IPS DF 6.9 (cell line): ENCODE data around the gene ZNHIT2.

Experiments
- DNase-seq: peaks from one replicate; pipeline ENCODE4 v3.0.0-alpha.2; 2013; ENCODE audit warnings: low read depth, low spot score
- H3K27ac ChIP-seq: one replicate; pipeline ENCODE4 v1.5.1; 2013; ENCODE audit warnings: low read length, control low read depth
- H3K27me3 ChIP-seq: 2 replicates; pipeline ENCODE4 v1.6.1; 2013; ENCODE audit warnings: mild to moderate bottlenecking, low read length; ENCODE audit not compliant: control insufficient read depth, insufficient read depth
- H3K36me3 ChIP-seq: 2 replicates; pipeline ENCODE4 v1.6.1; 2013; ENCODE audit warnings: low read length; ENCODE audit not compliant: control insufficient read depth, insufficient read depth
- H3K4me1 ChIP-seq: 2 replicates; pipeline ENCODE4 v1.6.1; 2013; ENCODE audit warnings: low read length; ENCODE audit not compliant: control insufficient read depth, insufficient read depth
- H3K4me3 ChIP-seq: 2 replicates; pipeline ENCODE4 v1.5.1; 2013; ENCODE audit warnings: mild to moderate bottlenecking, low read length
- H3K9me3 ChIP-seq: 2 replicates; pipeline ENCODE4 v1.6.1; 2013; ENCODE audit warnings: low read length, inconsistent platforms; ENCODE audit not compliant: control insufficient read depth, insufficient read depth
- WGBS: extraction: QIAGEN DNeasy Blood & Tissue Kit; methylation state at CpG from one replicate; pipeline ENCODE4 v1.1.7; 2013; ENCODE audit warnings: mixed read lengths, missing lambda C conversion rate; ENCODE audit not compliant: insufficient read length, insufficient coverage; 5-methylcytosine and 5-hydroxymethylcytosine counted together

ZNHIT2 gene

DNA sequence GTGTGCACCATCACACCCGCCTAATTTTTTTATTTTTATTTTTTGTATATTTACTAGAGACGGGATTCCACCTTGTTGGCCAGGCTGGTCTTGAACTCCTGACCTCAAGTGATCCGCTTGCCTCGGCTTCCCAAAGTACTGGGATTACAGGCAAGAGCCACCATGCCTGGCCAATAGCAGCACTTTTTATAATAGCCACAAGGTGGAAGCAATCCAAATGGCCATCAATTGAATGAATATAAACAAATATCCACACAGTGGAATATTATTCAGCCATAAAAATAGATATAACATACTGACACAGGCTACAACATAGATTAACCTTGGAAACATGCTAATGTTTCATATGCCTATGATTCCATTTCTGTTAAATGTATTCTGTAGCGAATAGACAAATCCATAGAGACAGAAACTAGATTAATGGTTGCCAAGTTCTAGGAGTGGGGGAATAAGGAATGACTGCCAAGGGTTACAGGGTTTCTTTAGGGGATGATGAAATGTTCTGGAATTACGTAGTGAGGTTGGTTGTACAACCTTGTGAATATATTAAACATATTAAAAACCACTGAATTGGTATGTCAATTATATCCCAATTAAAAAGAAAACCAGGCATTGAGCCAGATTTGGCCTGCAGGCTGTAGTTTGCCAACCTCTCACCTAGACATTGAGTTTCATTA lies 16.7 kb downstream of the ZNHIT2 start:
- Histone ChIP-seq H3K36me3 (no peaks in the 10 kb centered on the region; the same call in 1 of the 2 replicates), H3K27ac (no peak overlapping the region), H3K4me1 (no peaks in the 10 kb centered on the region; the same call in 1 of the 2 replicates), H3K9me3 (no peaks in the 10 kb centered on the region), H3K27me3 (no peaks in the 10 kb centered on the region), H3K4me3 (no peak overlapping the region)
- WGBS: no CpG with 5 or more reads among the region's 6 CpGs
- DNase-seq: no peak

DNA sequence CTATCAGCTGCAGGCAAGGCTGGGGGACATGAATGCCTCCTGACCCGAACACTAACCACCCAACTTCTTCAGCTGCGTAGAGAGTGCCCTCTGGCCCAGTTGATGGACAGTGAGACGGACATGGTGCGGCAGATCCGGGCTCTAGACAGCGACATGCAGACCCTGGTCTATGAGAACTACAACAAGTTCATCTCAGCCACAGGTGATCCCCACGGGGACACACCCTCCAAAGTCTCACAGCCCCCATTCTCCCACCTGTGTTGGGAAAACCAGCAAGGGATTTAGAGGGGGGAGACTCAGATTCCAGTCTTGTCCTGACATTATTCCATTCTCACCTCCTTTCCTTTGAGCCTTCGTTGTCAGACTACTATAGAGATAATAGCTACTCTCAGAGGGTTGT lies 20.6 kb downstream of the ZNHIT2 start:
- Histone ChIP-seq H3K9me3 (no peaks in the 10 kb centered on the region), H3K4me1 (no peaks in the 10 kb centered on the region; the same call in 1 of the 2 replicates), H3K4me3 (no peak overlapping the region; the same call in 1 of the 2 replicates), H3K36me3 (no peaks in the 10 kb centered on the region; the same call in 1 of the 2 replicates), H3K27me3 (no peaks in the 10 kb centered on the region), H3K27ac (no peak overlapping the region)
- no peak for DNase-seq
- WGBS: no CpG with 5 or more reads among the region's 8 CpGs

GRCh38 chr11:65095974-65096806 lies 21.3 kb downstream of the ZNHIT2 start, which contains the start of gene VPS51:
Gene VPS51 (plus strand): TSS chr11:65096214. CDS start chr11:65096251, 37 bp downstream.
- Histone ChIP-seq H3K4me1 (no peaks in the 10 kb centered on the region; the same call in 1 of the 2 replicates), H3K36me3 (no peaks in the 10 kb centered on the region; the same call in 1 of the 2 replicates), H3K4me3 (peak within 1 kb of the TSS; percentile 75; the same call in 1 of the 2 replicates), H3K9me3 (no peaks in the 10 kb centered on the region), H3K27ac (no peak within 1 kb of the TSS), H3K27me3 (no peaks in the 10 kb centered on the region)
- no peak for DNase-seq
- no CpG with 5 or more reads among the region's 52 CpGs for WGBS

DNA sequence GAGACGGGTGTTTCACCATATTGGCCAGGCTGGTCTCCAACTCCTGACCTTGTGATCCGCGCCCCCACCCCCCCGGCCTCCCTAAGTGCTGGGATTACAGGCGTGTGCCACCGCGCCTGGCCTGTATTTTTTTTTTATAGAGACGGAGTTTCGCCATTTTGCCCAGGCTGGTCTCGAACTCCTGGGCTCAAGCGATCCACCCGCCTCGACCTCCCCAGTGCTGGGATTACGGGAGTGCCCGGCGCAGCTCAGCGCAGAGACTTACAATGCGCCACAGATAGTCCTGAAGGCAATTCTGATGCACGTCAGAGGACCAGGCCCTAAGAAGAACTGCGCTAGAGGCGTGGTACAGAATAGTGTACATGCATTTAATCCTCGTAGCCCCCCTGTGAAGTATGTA lies 22.1 kb downstream of the ZNHIT2 start:
- WGBS: no CpG with 5 or more reads among the region's 22 CpGs
- Histone ChIP-seq H3K27ac (no peak overlapping the region), H3K4me3 (no peak overlapping the region)

GRCh38 chr11:65090628-65091027 lies 26.9 kb downstream of the ZNHIT2 start:
- Histone ChIP-seq H3K9me3 (no peaks in the 10 kb centered on the region), H3K36me3 (peaks cover 9% of the 10 kb centered on the region; the same call in 1 of the 2 replicates), H3K4me1 (no peaks in the 10 kb centered on the region; the same call in 1 of the 2 replicates), H3K27me3 (no peaks in the 10 kb centered on the region), H3K4me3 (no peak overlapping the region), H3K27ac (no peak overlapping the region)
- DNase-seq: no peak
- WGBS: no CpG with 5 or more reads among the region's 4 CpGs

More for the DNA sequence above, 22.1 kb downstream of the ZNHIT2 start:
- H3K36me3 ChIP-seq: no peaks in the 10 kb centered on the region; the same call in 1 of the 2 replicates
- no peaks in the 10 kb centered on the region; the same call in 1 of the 2 replicates for H3K4me1 ChIP-seq
- no peaks in the 10 kb centered on the region for H3K9me3 ChIP-seq
- no peaks in the 10 kb centered on the region for H3K27me3 ChIP-seq
- no peak for DNase-seq

DNA sequence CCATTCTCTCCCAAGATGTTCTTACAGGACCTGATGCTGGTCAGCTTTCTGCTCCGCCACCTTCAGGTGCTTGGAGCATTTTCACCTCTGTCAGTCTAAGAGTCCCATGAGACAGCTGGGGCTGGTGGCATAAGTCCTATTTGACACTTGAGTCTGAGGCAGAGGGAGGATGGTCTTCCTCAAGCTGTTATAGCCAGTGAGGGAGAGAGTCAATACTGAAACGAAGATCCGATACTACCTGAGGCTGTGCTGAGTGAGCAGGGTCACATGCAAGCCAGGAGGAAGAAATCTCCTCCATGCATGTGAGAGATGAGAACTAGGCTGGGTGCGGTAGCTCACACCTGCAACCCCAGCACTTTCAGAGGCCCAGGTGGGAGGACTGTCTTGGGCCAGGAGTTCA lies 27.9 kb downstream of the ZNHIT2 start:
- H3K4me1 ChIP-seq: no peaks in the 10 kb centered on the region
- WGBS: no CpG with 5 or more reads among the region's 4 CpGs
- no peaks in the 10 kb centered on the region for H3K9me3 ChIP-seq
- H3K36me3 ChIP-seq: peaks cover 9% of the 10 kb centered on the region; the same call in 1 of the 2 replicates
- H3K27ac ChIP-seq: no peak overlapping the region
- H3K4me3 ChIP-seq: no peak overlapping the region
- DNase-seq: no peak
- H3K27me3 ChIP-seq: no peaks in the 10 kb centered on the region

DNA sequence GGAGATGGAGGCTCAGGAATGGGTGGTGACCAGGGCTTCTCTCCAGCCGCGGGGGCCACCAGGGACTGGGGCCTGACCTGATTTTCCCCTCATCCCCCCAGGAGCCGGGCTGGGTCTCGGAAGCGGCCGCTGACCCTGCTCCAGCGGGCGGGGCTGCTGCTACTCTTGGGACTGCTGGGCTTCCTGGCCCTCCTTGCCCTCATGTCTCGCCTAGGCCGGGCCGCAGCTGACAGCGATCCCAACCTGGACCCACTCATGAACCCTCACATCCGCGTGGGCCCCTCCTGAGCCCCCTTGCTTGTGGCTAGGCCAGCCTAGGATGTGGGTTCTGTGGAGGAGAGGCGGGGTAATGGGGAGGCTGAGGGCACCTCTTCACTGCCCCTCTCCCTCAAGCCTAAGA lies 29.7 kb downstream of the ZNHIT2 start:
- H3K4me1 ChIP-seq: no peaks in the 10 kb centered on the region

DNA sequence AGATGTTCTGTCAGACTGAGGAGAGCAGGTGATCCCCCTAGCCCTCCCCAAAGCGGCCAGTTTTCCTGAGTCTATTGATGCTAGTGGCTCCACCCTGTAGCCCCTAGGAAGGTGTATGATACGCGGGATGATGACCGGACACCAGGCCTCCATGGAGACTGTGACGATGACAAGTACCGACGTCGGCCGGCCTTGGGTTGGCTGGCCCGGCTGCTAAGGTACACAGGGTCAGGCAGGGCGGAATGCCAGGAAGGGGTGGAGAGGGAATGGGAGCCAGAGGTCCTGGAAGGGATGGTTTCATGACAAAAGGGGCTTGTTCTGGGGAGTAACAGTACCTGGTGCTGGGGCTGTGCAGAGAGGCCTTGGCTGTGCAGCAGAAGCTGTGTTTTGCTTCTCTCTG lies 30.3 kb downstream of the ZNHIT2 start:
- no peaks in the 10 kb centered on the region for H3K9me3 ChIP-seq
- DNase-seq: no peak
- no peaks in the 10 kb centered on the region for H3K4me1 ChIP-seq
- no peaks in the 10 kb centered on the region for H3K27me3 ChIP-seq
- no CpG with 5 or more reads among the region's 11 CpGs for WGBS
- H3K4me3 ChIP-seq: no peak overlapping the region
- peaks cover 9% of the 10 kb centered on the region; the same call in 1 of the 2 replicates for H3K36me3 ChIP-seq
- H3K27ac ChIP-seq: no peak overlapping the region

More for the DNA sequence above, 29.7 kb downstream of the ZNHIT2 start:
- Histone ChIP-seq H3K27me3 (no peaks in the 10 kb centered on the region), H3K9me3 (no peaks in the 10 kb centered on the region), H3K36me3 (peaks cover 9% of the 10 kb centered on the region; the same call in 1 of the 2 replicates), H3K27ac (no peak overlapping the region), H3K4me3 (no peak overlapping the region; the same call in 1 of the 2 replicates)
- DNase-seq: no peak
- WGBS: no CpG with 5 or more reads among the region's 15 CpGs

- WGBS: no CpG with 5 or more reads among the region's 9 CpGs
These were observed 30.7 kb downstream of the ZNHIT2 start for GRCh38 chr11:65086809-65087208.

GRCh38 chr11:65085446-65085845 lies 32.1 kb downstream of the ZNHIT2 start:
- H3K27me3 ChIP-seq: no peaks in the 10 kb centered on the region
- no peak overlapping the region for H3K27ac ChIP-seq
- no peak for DNase-seq
- H3K4me3 ChIP-seq: no peak overlapping the region
- no CpG with 5 or more reads among the region's 4 CpGs for WGBS
- H3K9me3 ChIP-seq: no peaks in the 10 kb centered on the region
- no peaks in the 10 kb centered on the region for H3K4me1 ChIP-seq
- peaks cover 15% of the 10 kb centered on the region for H3K36me3 ChIP-seq

More at GRCh38 chr11:65086809-65087208, 30.7 kb downstream of the ZNHIT2 start:
- Histone ChIP-seq H3K4me1 (no peaks in the 10 kb centered on the region), H3K27me3 (no peaks in the 10 kb centered on the region), H3K36me3 (peaks cover 9% of the 10 kb centered on the region; the same call in 1 of the 2 replicates), H3K27ac (no peak overlapping the region), H3K4me3 (no peak overlapping the region), H3K9me3 (no peaks in the 10 kb centered on the region)
- no peak for DNase-seq
